Measurements from ENCODE around the gene SBNO2. TPM values are rescaled to one million over a fixed set of nuclear protein-coding genes. Genes with fewer than 3 reads are reported as not detected.

The SBNO2 gene
- total and polyA plus RNA-seq, 2 donors (not counting 1 experiment from before 2014, with no cell fraction given) = 42.8 to 83.3 TPM

GRCh38 chr19:1089126-1089771, 84.8 kb downstream of the SBNO2 start:
- peaks cover 41% of the 10 kb centered on the region for H3K4me1 Mint-ChIP-seq
- H3K36me3 ChIP-seq (replicated peaks in 1 of 2; ENCODE audit: control extremely low read depth in 1 of 2, control insufficient read depth in 1 of 2, extremely low read depth in 1 of 2, insufficient read depth in 2 of 2, low read length in 1 of 2) = peaks cover 0 to 68% of the 10 kb centered on the region in 2 experiments

More at GRCh38 chr19:1089126-1089771, 84.8 kb downstream of the SBNO2 start:
- TF ChIP-seq EZH2 (IDR thresholded peaks at IDR 0.05; ENCODE audit: borderline replicate concordance, insufficient read depth, low read depth, low read length, poor library complexity, severe bottlenecking) (no peak), CTCF (IDR thresholded peaks at IDR 0.05) (no peak)
- no peak for ATAC-seq (ENCODE audit: low read depth)
- H3K4me3 ChIP-seq (ENCODE audit: control extremely low read depth in 1 of 5, extremely low read depth in 1 of 5, insufficient read depth in 1 of 5, low read depth in 2 of 5, low read length in 4 of 5) = no peak overlapping the region
- H3K4me3 Mint-ChIP-seq = no peak overlapping the region
- ChIA-PET POLR2A (interaction anchor here (0.5 to 8.4 kb wide), 7 partner anchors 12 to 60 kb away, joined by 5 to 97 read pairs (median 11); partner anchors contain the start of genes ARHGAP45 and GPX4), CTCF (interaction anchor here (0.6 to 5.6 kb wide), 7 partner anchors 13 to 105 kb away, joined by 3 to 49 read pairs (median 10); partner anchors contain the start of genes ARHGAP45 and WDR18)
- H3K27me3 Mint-ChIP-seq = no peaks in the 10 kb centered on the region
- no peaks in the 10 kb centered on the region for H3K27me3 ChIP-seq (replicated peaks in 1 of 4; ENCODE audit: control extremely low read depth in 1 of 4, control insufficient read depth in 3 of 4, insufficient read depth in 4 of 4, low read length in 3 of 4)
- H3K4me2 ChIP-seq (replicated peaks; ENCODE audit: low read depth, low read length, poor library complexity, severe bottlenecking) = peak overlapping the region; percentile 69
- 89% methylated on average over 28 of the region's 32 CpGs for WGBS (ENCODE audit: insufficient coverage)
- no peak for DNase-seq
- no peaks in the 10 kb centered on the region for H3K9me3 Mint-ChIP-seq (ENCODE audit: insufficient read depth)
- H4K20me1 ChIP-seq (ENCODE audit: control insufficient read depth, insufficient read depth, low read length, poor library complexity, severe bottlenecking) = peaks cover 89% of the 10 kb centered on the region
- intact Hi-C loops (cut with micrococcal nuclease) = loop anchor here (2.0 kb wide), 1 partner anchor 20 kb away; no protein-coding TSS in a partner anchor
- peak overlapping the region; percentile 91 for H3K27ac Mint-ChIP-seq
- H3K27ac ChIP-seq (ENCODE audit: low read length in 2 of 2) = peak overlapping the region in 1 of 2 donors; percentile 82
- H3K9ac ChIP-seq (ENCODE audit: low read length) = no peak overlapping the region
- H3K4me1 ChIP-seq (ENCODE audit: control insufficient read depth in 2 of 2, insufficient read depth in 2 of 2, low read length in 2 of 2) = peaks cover 36 to 42% of the 10 kb centered on the region in 2 donors
- no peak overlapping the region for H2AFZ ChIP-seq (ENCODE audit: insufficient read depth, low read depth, low read length, poor library complexity, severe bottlenecking)
- peaks cover 35% of the 10 kb centered on the region for H3K79me2 ChIP-seq (ENCODE audit: control insufficient read depth, insufficient read depth, low read length)
- H3K9me3 ChIP-seq (ENCODE audit: control extremely low read depth in 1 of 3, control insufficient read depth in 2 of 3, insufficient read depth in 1 of 3, low read length in 2 of 3) = no peaks in the 10 kb centered on the region
